GM21360 (cell line): Measurements from ENCODE around the gene RHEBL1.

ENCODE experiments used
- ATAC-seq: cut with Tn5 transposase; IDR thresholded peaks from one replicate; pipeline ENCODE4 v1.9.1; 2021; ENCODE audit warnings: mild to moderate bottlenecking, moderate library complexity; ENCODE audit not compliant: unreplicated experiment

Gene RHEBL1

GRCh38 chr12:49038291-49038955 lies 31.4 kb downstream of the RHEBL1 start:
- no peak for ATAC-seq

- ATAC-seq: no peak
These were observed 31.9 kb downstream of the RHEBL1 start for GRCh38 chr12:49037947-49038237.

DNA sequence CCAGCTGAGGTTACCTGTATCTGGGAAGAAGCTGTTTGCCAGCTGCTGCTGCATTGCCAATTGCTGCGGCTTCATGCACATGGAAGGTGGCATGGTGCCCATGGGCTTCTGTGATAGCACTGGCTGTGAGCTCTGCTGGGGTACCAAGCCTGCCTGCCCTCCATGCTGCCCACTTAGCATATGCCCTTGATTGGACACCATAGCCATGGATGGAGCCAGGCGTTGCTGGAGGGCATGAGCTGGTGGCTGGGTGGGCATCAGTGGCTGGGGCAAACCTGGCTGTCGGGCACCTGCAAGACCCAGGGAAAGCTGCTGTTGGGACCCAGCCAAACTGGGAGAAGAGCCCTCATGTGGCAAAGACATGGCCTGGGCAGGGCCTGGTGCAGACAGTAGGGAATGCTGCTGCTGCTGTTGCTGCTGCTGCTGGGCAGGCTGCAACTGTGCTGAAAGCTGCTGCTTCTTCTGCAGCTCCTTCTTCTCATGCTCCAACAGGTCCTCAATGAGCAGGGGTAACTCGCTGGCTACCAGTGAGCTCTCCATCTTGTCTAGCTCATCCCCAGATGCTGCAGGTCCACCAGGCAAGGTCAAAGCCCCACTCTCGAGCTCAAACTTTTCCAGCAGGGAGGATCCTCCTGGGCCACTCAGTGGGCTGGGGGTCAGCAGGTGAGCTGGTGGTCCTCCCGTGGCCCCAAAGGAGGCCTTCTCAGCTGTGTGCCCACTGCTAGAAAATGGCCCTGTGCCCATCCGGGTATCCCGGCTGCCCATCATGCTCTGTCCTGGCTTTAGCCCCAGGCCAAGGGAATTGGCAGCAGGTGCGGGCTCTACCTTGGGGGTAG lies 32.5 kb downstream of the RHEBL1 start:
- no peak for ATAC-seq

- ATAC-seq: no peak
These were observed 33.8 kb downstream of the RHEBL1 start for GRCh38 chr12:49036029-49036428.

DNA sequence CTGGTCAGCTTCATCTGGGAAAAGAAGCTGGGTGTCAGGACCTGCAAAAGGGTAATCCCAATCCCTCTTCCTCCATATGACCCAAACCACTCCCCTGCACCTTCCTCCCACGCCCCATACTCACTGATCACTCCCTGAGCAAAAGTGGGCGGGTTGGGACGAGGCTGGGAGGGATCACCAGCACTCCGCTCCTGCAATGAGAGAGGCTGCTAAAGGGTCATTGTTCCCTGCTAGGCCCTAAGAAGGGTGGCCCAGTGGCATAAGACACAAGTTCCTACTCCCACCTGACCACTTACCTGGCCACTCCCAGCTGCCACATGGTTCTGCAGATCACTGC lies 35.5 kb downstream of the RHEBL1 start:
- ATAC-seq: no peak

DNA sequence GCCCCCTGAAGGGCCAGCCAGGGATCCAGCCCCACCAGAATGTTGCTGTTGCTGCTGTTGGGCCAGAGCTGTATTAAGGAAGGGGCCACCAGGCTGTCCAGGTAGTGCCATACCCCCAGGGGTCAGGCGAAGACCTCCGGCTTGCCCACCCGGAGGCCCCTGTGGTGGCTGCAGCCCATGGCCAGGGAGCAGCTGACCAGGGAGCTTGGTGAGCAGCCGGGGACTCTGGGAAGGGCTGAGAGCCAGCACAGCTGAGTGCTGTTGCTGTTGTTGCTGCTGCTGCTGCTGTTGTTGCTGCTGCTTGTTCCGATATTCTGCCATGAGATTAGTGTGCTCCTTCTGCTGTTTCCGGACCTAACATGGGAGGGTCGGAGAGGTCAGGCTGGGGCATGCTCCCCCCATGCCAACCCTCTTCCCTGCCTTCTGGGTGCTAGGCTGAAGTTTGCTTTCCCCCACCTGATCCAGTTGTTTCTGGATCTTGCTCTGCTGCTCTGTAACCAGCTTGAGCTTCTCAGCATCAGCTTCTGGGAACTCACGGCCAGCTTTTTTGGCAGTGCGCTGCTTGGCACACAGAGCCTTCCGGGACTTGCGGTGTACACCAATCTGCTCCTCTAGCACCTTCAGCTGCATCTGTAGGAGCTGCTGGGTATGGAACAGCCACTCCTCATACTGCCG lies 36.0 kb downstream of the RHEBL1 start:
- ATAC-seq: no peak

DNA sequence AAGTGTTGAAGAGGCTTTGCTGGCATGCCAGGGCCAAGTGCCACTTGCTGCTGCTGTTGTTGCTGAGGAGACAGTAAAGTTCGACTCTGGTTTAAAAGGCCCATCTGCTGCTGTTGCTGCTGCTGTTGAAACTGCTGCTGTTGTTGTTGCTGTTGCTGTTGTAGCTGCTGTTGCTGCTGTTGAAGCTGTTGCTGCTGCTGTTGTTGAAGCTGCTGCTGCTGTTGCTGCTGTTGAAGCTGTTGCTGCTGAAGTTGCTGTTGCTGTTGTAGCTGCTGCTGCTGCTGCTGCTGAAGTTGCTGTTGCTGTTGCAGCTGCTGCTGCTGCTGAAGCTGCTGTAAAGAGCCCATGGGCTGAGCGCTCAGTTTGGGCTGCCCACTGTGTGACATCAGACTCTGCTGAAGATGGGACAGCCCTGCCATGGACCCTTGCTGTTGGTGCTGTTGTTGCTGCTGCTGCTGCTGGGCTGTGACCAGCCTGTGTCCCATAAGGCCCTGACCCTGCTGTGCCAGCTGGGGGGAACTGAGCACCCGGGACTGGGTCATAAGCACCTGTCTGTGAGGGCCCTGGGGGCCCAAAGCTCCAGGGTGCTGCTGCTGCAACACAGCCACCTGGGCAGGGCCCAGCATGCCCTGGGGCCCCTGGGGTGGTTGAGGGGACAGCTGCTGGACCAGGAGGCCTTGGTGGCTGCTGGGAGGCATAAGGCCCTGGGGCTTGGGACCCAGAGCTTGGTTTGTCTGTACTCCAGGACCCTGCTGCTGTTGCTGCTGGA lies 36.9 kb downstream of the RHEBL1 start:
- ATAC-seq: no peak

DNA sequence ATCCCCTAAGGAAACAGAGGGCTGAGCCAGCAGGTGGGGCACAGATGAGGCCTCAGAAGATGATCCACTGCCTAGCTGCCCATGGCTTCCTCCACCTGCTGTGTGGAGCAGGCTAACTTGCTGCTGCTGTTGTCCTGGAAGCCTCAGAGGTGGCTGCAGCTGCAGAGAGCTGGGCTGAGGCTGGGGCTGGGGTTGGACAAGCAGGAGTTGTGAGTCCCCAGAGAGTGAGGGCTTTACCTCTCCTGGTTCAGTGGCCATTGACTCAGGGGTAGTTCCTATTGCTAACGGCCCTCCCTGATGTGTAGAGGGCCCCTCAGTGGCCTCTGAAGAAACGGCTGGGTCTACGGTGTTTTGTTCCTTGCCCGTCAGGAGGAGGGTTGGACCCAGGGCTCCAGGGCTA lies 37.5 kb downstream of the RHEBL1 start:
- ATAC-seq: no peak

DNA sequence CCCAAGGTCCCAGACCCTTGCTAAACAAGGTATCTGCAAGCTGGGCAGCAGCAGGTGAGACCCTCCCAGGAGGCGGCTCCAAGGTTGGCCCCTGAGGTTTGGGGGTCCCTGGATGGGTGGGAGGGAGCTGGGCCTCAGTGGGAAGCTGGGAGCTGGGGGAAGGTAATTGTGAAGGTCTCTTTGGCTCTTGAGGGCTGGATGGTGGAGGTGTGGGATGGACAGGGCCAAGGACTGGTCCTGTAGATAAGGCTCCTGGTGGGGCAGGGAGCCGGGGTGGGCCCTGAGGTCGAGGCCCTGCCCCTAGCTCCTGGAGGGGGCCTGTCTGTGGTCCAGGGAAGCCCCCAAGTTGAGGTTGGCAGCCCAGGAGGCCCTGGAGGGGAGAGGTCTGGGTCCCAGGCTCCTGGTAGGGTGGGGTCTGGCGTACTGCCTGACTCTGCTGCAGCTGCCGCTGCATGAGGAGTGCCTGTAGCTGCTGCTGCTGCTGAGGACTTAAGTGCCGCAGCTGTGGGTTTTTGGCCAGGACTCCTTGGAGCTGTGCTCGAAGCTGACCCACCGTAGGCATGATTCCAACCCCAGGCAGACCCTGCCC lies 38.1 kb downstream of the RHEBL1 start:
- no peak for ATAC-seq

DNA sequence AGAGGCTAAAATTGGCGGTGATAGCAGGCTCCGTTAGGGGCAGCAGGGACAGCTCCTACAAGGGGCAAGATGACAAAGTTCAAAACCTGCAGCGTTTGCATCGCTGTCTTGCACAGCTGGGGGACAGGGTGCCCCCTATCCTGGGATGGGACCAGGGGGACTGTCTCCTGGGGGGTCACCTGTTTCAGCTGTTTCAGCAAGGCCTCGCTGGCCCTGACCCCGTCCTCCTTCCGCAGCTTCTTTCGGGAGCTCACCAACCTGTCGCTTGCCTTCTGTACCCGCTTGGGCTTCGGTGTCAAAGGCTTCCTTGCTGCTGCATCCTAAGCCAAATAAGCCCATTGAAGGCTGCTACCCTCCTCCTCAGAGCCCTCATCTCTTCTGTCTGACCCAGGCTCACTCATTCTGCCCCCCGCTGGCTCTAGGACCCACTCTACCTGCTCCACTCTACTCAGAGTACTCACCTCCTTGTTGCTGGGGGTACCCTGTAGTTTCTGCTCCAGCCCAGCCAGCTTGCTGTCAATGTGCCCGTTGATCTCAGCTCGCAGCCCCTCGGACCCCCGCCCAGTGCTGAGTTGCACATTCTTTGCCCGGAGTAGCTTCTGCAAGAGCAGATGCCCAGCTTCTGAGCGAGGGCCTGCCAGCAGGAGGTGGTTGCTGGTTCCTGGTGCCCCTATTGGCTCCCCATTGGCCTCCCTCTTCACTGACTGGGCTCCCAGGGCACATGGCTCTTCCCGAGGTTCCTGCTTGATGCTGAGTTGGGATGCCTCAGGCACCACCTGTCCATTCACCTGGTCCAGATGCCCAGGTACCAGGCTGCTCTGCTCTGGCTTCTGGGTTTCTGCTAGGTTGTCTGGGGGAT lies 38.8 kb downstream of the RHEBL1 start:
- ATAC-seq: no peak

DNA sequence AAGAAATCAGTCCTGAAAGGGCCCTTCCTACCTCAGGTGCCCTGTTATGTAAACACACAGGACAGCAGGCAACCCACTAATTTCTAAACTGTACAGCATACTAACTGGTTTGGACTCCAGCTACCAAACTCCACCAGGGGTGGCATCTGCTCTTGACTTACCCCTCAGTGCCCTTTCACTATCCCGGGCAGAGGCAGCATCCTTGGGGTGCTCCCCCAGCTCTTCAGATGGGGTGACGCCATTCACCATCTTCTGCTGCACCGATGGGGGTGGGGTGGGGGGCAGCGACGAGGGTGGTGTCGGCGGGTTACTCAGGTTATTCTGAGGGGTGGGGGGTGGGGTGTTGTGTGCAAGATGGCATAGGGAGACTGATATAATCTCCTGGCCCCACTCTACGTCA lies 39.7 kb downstream of the RHEBL1 start:
- ATAC-seq: no peak

DNA sequence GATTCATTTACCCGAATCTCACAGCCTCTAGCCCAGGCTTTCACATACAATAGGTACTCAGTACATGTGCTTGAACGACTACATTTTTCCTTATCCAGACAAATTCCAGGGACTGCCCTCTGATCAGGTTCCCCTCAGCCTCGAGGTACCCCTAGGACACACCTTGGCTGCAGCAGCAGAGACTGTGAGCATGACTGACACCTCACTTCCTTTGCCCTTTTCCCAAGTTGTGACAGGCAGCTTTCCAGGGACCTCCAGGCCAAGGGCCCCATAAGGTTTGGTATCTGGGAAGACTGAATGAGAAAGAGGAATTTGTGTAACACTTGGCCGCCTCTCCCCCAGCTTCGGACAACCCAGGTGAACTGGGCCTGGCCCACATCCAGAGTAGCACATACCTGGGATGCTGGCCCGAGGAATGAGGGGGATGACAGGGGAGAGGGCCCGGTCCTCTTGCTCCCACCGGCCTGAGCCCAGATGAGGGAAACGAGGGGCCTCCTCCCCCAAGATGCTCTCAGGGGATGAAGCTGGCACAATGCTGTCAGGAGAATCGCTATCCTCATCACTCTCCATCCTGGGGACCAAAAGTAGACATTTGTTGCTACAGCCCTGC lies 41.0 kb downstream of the RHEBL1 start:
- ATAC-seq: no peak

GRCh38 chr12:49027846-49028555 lies 41.8 kb downstream of the RHEBL1 start:
- no peak for ATAC-seq

DNA sequence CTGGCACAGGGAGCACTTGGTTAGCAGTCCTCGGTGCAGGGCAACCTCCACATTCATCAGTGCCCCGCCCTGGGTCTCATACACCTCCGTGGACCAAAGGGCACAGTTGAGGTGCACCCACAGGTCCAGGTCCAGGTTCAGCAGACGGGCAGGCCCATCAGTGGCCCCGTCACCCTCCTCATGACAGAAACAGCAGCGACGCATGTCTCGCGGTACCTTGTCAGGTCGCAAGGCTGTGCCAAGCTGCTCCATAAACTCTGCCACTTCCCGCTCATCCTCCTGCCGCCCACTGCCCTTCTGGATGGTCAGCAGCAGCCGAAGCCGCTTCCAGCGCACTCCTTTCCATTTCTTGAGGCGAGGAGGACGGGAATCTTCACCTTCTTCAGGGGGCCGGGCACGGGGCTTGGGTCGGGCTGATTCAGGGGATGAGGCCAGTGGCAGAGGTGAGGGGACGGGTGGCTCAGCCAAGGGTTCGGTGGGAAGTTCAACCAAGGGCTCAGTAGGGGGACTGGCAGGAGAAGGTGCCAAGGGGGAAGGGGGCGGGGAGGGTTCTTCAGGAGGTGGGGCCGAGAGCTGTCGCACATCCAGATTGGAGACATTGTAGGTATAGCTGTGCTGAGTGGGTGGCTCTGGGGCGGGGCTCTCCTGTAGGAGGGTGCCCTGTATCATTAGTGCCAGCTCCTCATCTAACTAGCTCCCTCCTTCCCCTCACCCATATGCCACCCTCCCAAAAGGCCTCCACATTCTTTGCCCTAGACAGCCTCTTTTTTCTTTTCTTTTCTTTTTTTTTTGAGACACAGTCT lies 42.9 kb downstream of the RHEBL1 start:
- ATAC-seq: no peak

DNA sequence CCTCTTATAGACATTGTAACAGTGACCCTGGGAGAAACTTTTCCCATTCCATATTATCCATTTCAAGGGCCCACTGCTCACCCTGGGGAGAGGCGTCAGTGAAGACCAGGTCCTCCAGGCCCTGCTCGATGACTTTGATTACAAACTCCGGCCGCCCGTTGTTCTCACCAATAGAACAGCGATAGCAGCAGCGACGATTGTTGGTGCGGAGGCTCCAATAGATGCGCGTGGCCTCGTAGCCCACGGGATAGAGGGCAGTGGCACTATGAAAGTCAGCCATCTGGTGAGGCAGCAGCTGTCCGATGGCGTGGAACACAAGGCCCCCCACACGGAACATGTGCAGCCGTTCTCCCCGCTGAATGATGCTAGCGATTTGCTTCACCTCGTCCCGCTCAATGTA lies 43.7 kb downstream of the RHEBL1 start:
- ATAC-seq: no peak

DNA sequence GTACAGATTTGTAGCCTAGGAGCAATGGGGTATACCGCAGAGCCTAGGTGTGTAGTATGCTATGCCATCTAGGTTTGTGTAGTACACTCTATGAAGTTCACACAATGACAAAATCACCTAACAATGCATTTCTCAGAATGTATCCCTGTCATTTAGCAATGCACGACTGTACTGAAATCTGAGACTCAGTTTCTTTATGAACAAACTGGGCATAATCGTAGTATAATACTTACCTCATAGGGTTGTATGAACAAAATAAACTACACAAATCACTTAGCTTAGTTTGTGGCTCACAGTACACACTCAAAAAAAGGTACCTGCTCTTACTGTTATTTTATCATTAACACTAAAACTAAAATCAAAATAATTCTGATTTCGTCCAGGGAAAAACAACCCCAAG lies 44.3 kb downstream of the RHEBL1 start:
- ATAC-seq: no peak

- no peak for ATAC-seq
These were observed 45.2 kb downstream of the RHEBL1 start for GRCh38 chr12:49024543-49024942.

- ATAC-seq: no peak
These were observed 46.0 kb downstream of the RHEBL1 start for GRCh38 chr12:49023812-49024211.
